ENCODE measurements around the gene ZBTB16.

- TF ChIP-seq CTCF (IDR thresholded peaks at IDR 0.05) (no peak), POLR2AphosphoS5 (IDR thresholded peaks at IDR 0.05; ENCODE audit: low read depth, low read length) (no peak), REST (IDR thresholded peaks at IDR 0.05; ENCODE audit: insufficient read depth in 1 of 2, low read depth in 2 of 2, low read length in 1 of 2) (no peak), TCF7L2 (IDR thresholded peaks at IDR 0.05; ENCODE audit: low read depth, low read length) (no peak), SIN3A (IDR thresholded peaks at IDR 0.05; ENCODE audit: borderline replicate concordance, insufficient read depth, low read depth, low read length) (no peak)
Measured at GRCh38 chr11:114090225-114090910, 30.9 kb downstream of the ZBTB16 start.

All from Panc1 (cell line).